GM23338 (cell line): Measurements from ENCODE around the gene CHGA. TPM values are rescaled to one million over a fixed set of nuclear protein-coding genes. Genes with fewer than 3 reads are reported as not detected.

Experiments
- ATAC-seq: fragments of 200-7000 bp; cut with Tn5 transposase; 3 replicates; pipeline ENCODE4 v1.9.1; 2020
- DNase-seq: peaks from one replicate; pipeline ENCODE4 v3.0.0-alpha.2; 2015; ENCODE audit warnings: low spot score
- H2AFZ ChIP-seq: fragments of 200-600 bp; sonication (generic); 2 replicates; pipeline ENCODE4 v1.8.0; 2016; ENCODE audit warnings: antibody characterized with exemption, mild to moderate bottlenecking, moderate library complexity
- H3F3A ChIP-seq: fragments of 200-600 bp; sonication (generic); replicated peaks from 2 replicates; pipeline ENCODE4 v1.8.0; 2017; ENCODE audit warnings: antibody characterized with exemption, mixed run types, low read depth
- H3K27ac ChIP-seq: fragments of 200-600 bp; sonication (generic); 2 replicates; pipeline ENCODE4 v1.6.1; 2016; ENCODE audit warnings: low read depth
- H3K27me3 ChIP-seq: fragments of 200-600 bp; sonication (generic); 2 replicates; pipeline ENCODE4 v1.8.0; 2016; ENCODE audit warnings: mild to moderate bottlenecking, mixed run types, moderate library complexity; ENCODE audit not compliant: insufficient read depth
- H3K36me3 ChIP-seq: fragments of 200-600 bp; sonication (generic); 2 replicates; pipeline ENCODE4 v1.8.0; 2016; ENCODE audit warnings: mild to moderate bottlenecking; ENCODE audit not compliant: insufficient read depth
- H3K4me1 ChIP-seq: fragments of 200-600 bp; sonication (generic); 2 replicates; pipeline ENCODE4 v1.8.0; 2016; ENCODE audit warnings: mild to moderate bottlenecking, moderate library complexity; ENCODE audit not compliant: insufficient read depth
- H3K4me2 ChIP-seq: fragments of 200-600 bp; sonication (generic); 2 replicates; pipeline ENCODE4 v1.7.1; 2017; ENCODE audit warnings: mixed run types
- H3K4me3 ChIP-seq: fragments of 200-600 bp; sonication (generic); 2 replicates; pipeline ENCODE4 v1.6.1; 2016; ENCODE audit warnings: mixed run types
- H3K79me2 ChIP-seq: fragments of 200-600 bp; sonication (generic); replicated peaks from 2 replicates; pipeline ENCODE4 v1.8.0; 2017; ENCODE audit warnings: mild to moderate bottlenecking; ENCODE audit not compliant: insufficient read depth
- H3K9me2 ChIP-seq: fragments of 200-600 bp; sonication (generic); 2 replicates; pipeline ENCODE4 v1.8.0; 2017; ENCODE audit not compliant: insufficient read depth
- H4K20me1 ChIP-seq: fragments of 200-600 bp; sonication (generic); replicated peaks from 2 replicates; pipeline ENCODE4 v1.8.0; 2017; ENCODE audit warnings: mild to moderate bottlenecking; ENCODE audit not compliant: insufficient read depth
- H3K27ac Mint-ChIP-seq: 2 replicates; pipeline ENCODE4 v1.8.0; 2020; ENCODE audit warnings: inconsistent platforms, mild to moderate bottlenecking, moderate library complexity, mixed read lengths
- H3K27me3 Mint-ChIP-seq: 3 replicates; pipeline ENCODE4 v1.8.0; 2022; ENCODE audit warnings: low read depth, mild to moderate bottlenecking, moderate library complexity, mixed read lengths, inconsistent platforms; ENCODE audit not compliant: insufficient read depth, poor library complexity
- H3K36me3 Mint-ChIP-seq: 3 replicates; pipeline ENCODE4 v1.8.0; 2021; ENCODE audit warnings: low read depth, mild to moderate bottlenecking, inconsistent platforms, moderate library complexity, mixed read lengths
- H3K4me1 Mint-ChIP-seq: 3 replicates; pipeline ENCODE4 v1.8.0; 2020; ENCODE audit warnings: mild to moderate bottlenecking, inconsistent platforms, mixed read lengths
- H3K4me3 Mint-ChIP-seq: 3 replicates; pipeline ENCODE4 v1.8.0; 2021; ENCODE audit warnings: moderate library complexity, mild to moderate bottlenecking, inconsistent platforms, mixed read lengths
- H3K9me3 Mint-ChIP-seq: 3 replicates; pipeline ENCODE4 v1.8.0; 2020; ENCODE audit warnings: moderate library complexity, mild to moderate bottlenecking, inconsistent platforms, mixed read lengths
- CREB1 ChIP-seq: fragments of 250-450 bp; sonication (Bioruptor Pico); IDR thresholded peaks from 2 replicates; pipeline ENCODE4 v1.5.0; 2020; ENCODE audit warnings: low read depth, mild to moderate bottlenecking, moderate library complexity
- CTCF ChIP-seq, 2 experiments: fragments of 200-600 bp in 1 of 2; sonication (generic) in 1 of 2; conservative IDR thresholded peaks; 2 replicates each; pipeline versions ENCODE4 v1.5.1 to v1.6.1; 2016 to 2017; ENCODE audit warnings: antibody characterized with exemption in 2 of 2, low read depth in 2 of 2, mild to moderate bottlenecking in 2 of 2, moderate library complexity in 1 of 2
- ETS1 ChIP-seq: IDR thresholded peaks from 2 replicates; pipeline ENCODE4 v1.6.1; 2016; ENCODE audit warnings: antibody characterized with exemption
- EZH2phosphoT487 ChIP-seq: fragments of 200-600 bp; sonication (generic); IDR thresholded peaks from one replicate; pipeline ENCODE4 v1.8.1; 2018; ENCODE audit warnings: antibody characterized with exemption; ENCODE audit not compliant: unreplicated experiment
- NANOG ChIP-seq: IDR thresholded peaks from 2 replicates; pipeline ENCODE4 v1.6.1; 2016; ENCODE audit warnings: antibody characterized with exemption, borderline replicate concordance
- POLR2AphosphoS5 ChIP-seq: IDR thresholded peaks from 2 replicates; pipeline ENCODE4 v1.6.1; 2016; ENCODE audit warnings: antibody characterized with exemption, low read depth
- STAT1 ChIP-seq: IDR thresholded peaks from one replicate; pipeline ENCODE4 v1.6.1; 2016; ENCODE audit warnings: antibody characterized with exemption; ENCODE audit not compliant: unreplicated experiment
- ZNF114 ChIP-seq: fragments of 250-450 bp; sonication (Bioruptor Pico); IDR thresholded peaks from 2 replicates; pipeline ENCODE4 v1.5.0; 2020; ENCODE audit warnings: mild to moderate bottlenecking, moderate library complexity
- ZNF462 ChIP-seq: fragments of 250-450 bp; sonication (Bioruptor Pico); IDR thresholded peaks from 2 replicates; pipeline ENCODE4 v1.5.0; 2020; ENCODE audit warnings: mild to moderate bottlenecking, moderate library complexity
- polyA plus RNA-seq: library from polyadenylated mRNA; unstranded; fragments of >200 nt; fragmentation: Nextera tagmentation; extraction: Ambion mirVana; gene quantifications from 2 replicates; pipeline ENCODE4 v1.2.1, GENCODE V29; 2016
- total RNA-seq: library from RNA; depleted of rRNA; stranded (reverse); fragments of >200 nt; shearing (Covaris generic); gene quantifications from 2 replicates; pipeline ENCODE4 v1.2.3, GENCODE V29; 2014

The CHGA gene
- total and polyA plus RNA-seq, 2 experiments from 2014 or later, result 13.9 to 19.6 TPM

- Histone ChIP-seq H3K27ac (no peak overlapping the region), H3K79me2 (no peaks in the 10 kb centered on the region), H3K4me3 (peak overlapping the region; percentile 67), H3K4me2 (peak overlapping the region; percentile 90), H3K36me3 (no peaks in the 10 kb centered on the region), H2AFZ (peak overlapping the region; percentile 47; the same call in 1 of the 2 replicates), H4K20me1 (no peaks in the 10 kb centered on the region), H3K27me3 (peaks cover 15% of the 10 kb centered on the region), H3K4me1 (peaks cover 10% of the 10 kb centered on the region; the same call in 1 of the 2 replicates), H3F3A (0 out of 2 replicates have a peak, but pooled peaks cover 2% of the 10 kb centered on the region), H3K9me2 (no peaks in the 10 kb centered on the region)
- H3K4me3 Mint-ChIP-seq, result peak overlapping the region; percentile 89
- ATAC-seq (peak; percentile 8), DNase-seq (no peak)
- peaks cover 4% of the 10 kb centered on the region; the same call in 2 of the 3 replicates for H3K9me3 Mint-ChIP-seq
- H3K27me3 Mint-ChIP-seq, result peaks cover 30% of the 10 kb centered on the region
- peaks cover 40% of the 10 kb centered on the region for H3K36me3 Mint-ChIP-seq
- H3K27ac Mint-ChIP-seq, result peak overlapping the region; percentile 74; the same call in 1 of the 2 replicates
- no peak for TF ChIP-seq CTCF (conservative IDR thresholded peaks at IDR 0.05; ENCODE audit: low read depth in 2 of 2)
- TF ChIP-seq NANOG, result no peak
- TF ChIP-seq EZH2phosphoT487, result no peak
- no peak for TF ChIP-seq POLR2AphosphoS5
- TF ChIP-seq STAT1, result no peak
- H3K4me1 Mint-ChIP-seq, result peaks cover 22% of the 10 kb centered on the region
Measured at GRCh38 chr14:92923744-92924103, 774 bp downstream of the CHGA start.

- ATAC-seq, result peak; percentile 31
- Mint-ChIP-seq H3K4me3 (peak overlapping the region; percentile 89), H3K9me3 (peaks cover 4% of the 10 kb centered on the region; the same call in 2 of the 3 replicates), H3K27ac (peak overlapping the region; percentile 7), H3K36me3 (peaks cover 41% of the 10 kb centered on the region), H3K4me1 (peaks cover 22% of the 10 kb centered on the region), H3K27me3 (peaks cover 30% of the 10 kb centered on the region)
- H3K79me2 ChIP-seq, result no peaks in the 10 kb centered on the region
- H3K4me1 ChIP-seq, result peaks cover 10% of the 10 kb centered on the region; the same call in 1 of the 2 replicates
- peak overlapping the region; percentile 67; the same call in 1 of the 2 replicates for H3K4me3 ChIP-seq
- no peaks in the 10 kb centered on the region for H4K20me1 ChIP-seq
- H2AFZ ChIP-seq, result no peak overlapping the region
- no peak overlapping the region for H3K27ac ChIP-seq
- H3K27me3 ChIP-seq, result peaks cover 15% of the 10 kb centered on the region
- 0 out of 2 replicates have a peak, but pooled peaks cover 2% of the 10 kb centered on the region for H3F3A ChIP-seq
- DNase-seq, result peak; percentile 46
- H3K9me2 ChIP-seq, result no peaks in the 10 kb centered on the region
- no peaks in the 10 kb centered on the region for H3K36me3 ChIP-seq
- H3K4me2 ChIP-seq, result peak overlapping the region; percentile 90
- TF ChIP-seq EZH2phosphoT487 (no peak), CTCF (conservative IDR thresholded peaks at IDR 0.05; ENCODE audit: low read depth in 2 of 2) (no peak), ZNF462 (CRISPR knock-in tag) (no peak), ETS1 (no peak), ZNF114 (CRISPR knock-in tag) (no peak), CREB1 (CRISPR knock-in tag) (no peak), NANOG (no peak), POLR2AphosphoS5 (no peak)
Measured at GRCh38 chr14:92924247-92924646, 1.3 kb downstream of the CHGA start.
